Effector memory CD8-positive, alpha-beta T cell (primary cell): ENCODE results near the gene RNASE11.
A peak's percentile ranks its signal among the peaks of the same experiment; 100 is the strongest.
"Not testable (repeated sequence)": the region's sequence is repeated elsewhere in the genome, so short reads cannot be mapped to it uniquely, and the experiment has no call there.

Source experiments
- ATAC-seq: fragments of 150-1000 bp; cut with Tn5 transposase; replicated peaks from 2 replicates; pipeline ENCODE4 v1.10.0; 2021; ENCODE audit warnings: mild to moderate bottlenecking, moderate library complexity
- DNase-seq, 3 experiments: peaks; one replicate each; pipeline ENCODE4 v3.0.0; 2021
- H3K27ac Mint-ChIP-seq, 2 donors: one replicate each; pipeline ENCODE4 v1.8.0; 2022; ENCODE audit warnings: mild to moderate bottlenecking in 2 of 2, mixed read lengths in 2 of 2, moderate library complexity in 2 of 2
- H3K27me3 Mint-ChIP-seq, 2 donors: one replicate each; pipeline ENCODE4 v1.8.0; 2022; ENCODE audit warnings: mixed read lengths in 2 of 2
- H3K36me3 Mint-ChIP-seq: one replicate; pipeline ENCODE4 v1.8.0; 2022; ENCODE audit warnings: mild to moderate bottlenecking, moderate library complexity, mixed read lengths; ENCODE audit not compliant: insufficient read depth
- H3K4me1 Mint-ChIP-seq, 2 donors: one replicate each; pipeline ENCODE4 v1.8.0; 2022; ENCODE audit warnings: low read depth in 2 of 2, mixed read lengths in 2 of 2
- H3K4me3 Mint-ChIP-seq, 2 donors: one replicate each; pipeline ENCODE4 v1.8.0; 2022; ENCODE audit warnings: mild to moderate bottlenecking in 2 of 2, mixed read lengths in 2 of 2, moderate library complexity in 2 of 2
- H3K9me3 Mint-ChIP-seq, 2 donors: one replicate each; pipeline ENCODE4 v1.8.0; 2022; ENCODE audit warnings: mixed read lengths in 2 of 2

The RNASE11 gene

DNA sequence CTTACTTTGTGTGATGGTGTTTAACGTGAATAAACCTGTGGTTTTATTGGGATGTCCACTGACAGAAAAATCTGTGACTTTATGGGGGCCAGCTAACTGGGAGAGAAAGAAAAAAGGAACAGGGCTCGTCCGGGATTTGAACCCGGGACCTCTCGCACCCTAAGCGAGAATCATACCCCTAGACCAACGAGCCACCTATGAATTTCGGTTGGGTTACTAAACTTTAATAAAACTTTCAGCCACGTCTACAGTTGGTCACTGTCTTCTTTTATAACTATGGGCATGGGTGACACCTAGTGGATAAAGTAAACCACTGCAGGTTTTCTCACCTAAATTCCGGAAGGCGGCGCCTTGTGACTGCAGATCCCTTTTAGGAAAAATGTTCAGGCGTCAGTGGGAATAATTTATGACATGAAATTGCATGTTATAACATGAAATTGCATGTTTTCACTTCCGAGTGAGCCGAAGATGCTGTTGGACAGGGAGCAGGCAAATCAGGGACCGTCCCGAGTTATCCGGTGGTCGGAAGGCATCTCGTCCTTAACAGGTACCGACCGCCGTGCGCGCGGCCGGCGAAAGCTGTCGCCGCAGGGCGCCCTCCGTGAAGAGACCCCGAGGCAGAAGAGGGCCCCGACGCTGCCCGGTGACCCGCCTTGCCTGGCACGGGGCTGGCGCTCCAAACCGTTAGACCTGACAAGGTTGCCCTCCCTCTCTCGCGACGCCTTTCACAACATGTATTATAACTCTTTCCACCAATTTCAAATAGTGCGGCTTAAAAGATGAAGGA is 21.6 kb upstream of the RNASE11 start:
- H3K27me3 Mint-ChIP-seq, result no peaks in the 10 kb centered on the region
- ATAC-seq (peak; percentile 40), DNase-seq (peak; percentile 73 to 77 (median 73))
- H3K4me1 Mint-ChIP-seq, result peaks cover 0 to 8% of the 10 kb centered on the region in 2 donors
- H3K9me3 Mint-ChIP-seq, result no peaks in the 10 kb centered on the region
- no peak overlapping the region for H3K4me3 Mint-ChIP-seq
- H3K27ac Mint-ChIP-seq, result no peak overlapping the region
- peaks cover 4% of the 10 kb centered on the region for H3K36me3 Mint-ChIP-seq

GRCh38 chr14:20608383-20609110 is 20.7 kb upstream of the RNASE11 start:
- no peak for DNase-seq
- Mint-ChIP-seq H3K4me1 (peaks cover 0 to 8% of the 10 kb centered on the region in 2 donors), H3K36me3 (peaks cover 4% of the 10 kb centered on the region), H3K4me3 (peak overlapping the region in 1 of 2 donors; percentile 1), H3K27me3 (no peaks in the 10 kb centered on the region), H3K9me3 (no peaks in the 10 kb centered on the region), H3K27ac (no peak overlapping the region)
- ATAC-seq, result no peak

- H3K27ac Mint-ChIP-seq, result no peak overlapping the region
- no peaks in the 10 kb centered on the region for H3K9me3 Mint-ChIP-seq
- DNase-seq, result no peak
- no peak overlapping the region for H3K4me3 Mint-ChIP-seq
- no peak for ATAC-seq
- peaks cover 4% of the 10 kb centered on the region for H3K36me3 Mint-ChIP-seq
- H3K4me1 Mint-ChIP-seq, result peaks cover 0 to 8% of the 10 kb centered on the region in 2 donors
- H3K27me3 Mint-ChIP-seq, result no peaks in the 10 kb centered on the region
These were observed 19.8 kb upstream of the RNASE11 start for GRCh38 chr14:20607617-20608016.

DNA sequence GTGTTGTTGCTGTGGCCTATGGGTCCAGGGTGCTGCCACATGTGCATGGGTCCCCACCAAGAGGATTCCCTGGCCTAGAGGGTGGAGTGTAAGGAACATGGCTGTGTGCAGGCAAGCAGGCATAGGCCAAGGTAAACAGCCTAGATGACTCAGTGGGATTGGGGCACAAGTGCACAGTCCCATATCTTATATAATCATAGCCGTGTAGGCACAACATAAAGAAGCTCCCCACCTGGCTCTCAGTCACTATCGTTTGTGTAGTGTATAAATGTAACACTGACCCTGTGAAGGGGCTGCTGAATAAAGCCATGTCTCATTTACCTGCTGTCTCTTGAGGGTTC is 19.1 kb upstream of the RNASE11 start:
- H3K9me3 Mint-ChIP-seq, result no peaks in the 10 kb centered on the region
- no peaks in the 10 kb centered on the region for H3K27me3 Mint-ChIP-seq
- no peak overlapping the region for H3K4me3 Mint-ChIP-seq
- no peak overlapping the region for H3K27ac Mint-ChIP-seq
- DNase-seq (no peak), ATAC-seq (no peak)
- peaks cover 4% of the 10 kb centered on the region for H3K36me3 Mint-ChIP-seq
- H3K4me1 Mint-ChIP-seq, result peaks cover 0 to 8% of the 10 kb centered on the region in 2 donors

DNA sequence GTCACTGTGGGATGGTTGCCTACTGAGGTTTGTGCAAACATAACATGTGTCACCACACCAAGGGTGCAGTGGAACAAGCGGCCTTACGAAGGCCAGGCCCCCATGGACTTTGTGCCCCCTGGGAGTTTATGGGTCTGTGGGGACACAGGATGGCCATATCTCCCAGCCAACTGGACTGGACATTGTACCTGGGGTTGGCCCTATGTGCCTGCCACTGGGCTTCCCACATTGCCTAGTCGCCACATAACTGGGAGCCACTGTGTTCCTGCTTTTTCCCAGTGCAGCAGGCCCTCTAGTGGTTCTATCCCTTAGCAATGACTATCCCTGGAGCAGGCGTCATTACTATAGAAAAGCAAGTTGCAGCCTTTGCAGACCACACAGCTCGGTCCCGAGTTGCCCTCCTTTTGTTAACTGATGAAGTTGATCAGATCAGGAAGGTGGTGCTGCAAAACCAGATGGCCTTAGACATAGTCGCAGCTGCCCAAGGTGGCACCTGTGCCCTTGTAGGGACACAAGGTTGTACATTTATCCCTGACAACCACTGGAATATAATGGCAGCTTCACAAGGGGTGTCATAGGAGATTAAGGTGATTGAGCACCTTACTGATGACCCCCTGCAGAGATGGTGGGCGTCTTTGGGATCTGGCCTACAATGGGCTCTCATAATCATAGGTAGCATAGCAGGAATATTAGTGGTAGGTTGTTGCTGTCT is 18.5 kb upstream of the RNASE11 start:
- H3K27ac Mint-ChIP-seq, result no peak overlapping the region
- H3K9me3 Mint-ChIP-seq, result no peaks in the 10 kb centered on the region
- DNase-seq (no peak), ATAC-seq (no peak)
- H3K4me1 Mint-ChIP-seq, result peaks cover 0 to 8% of the 10 kb centered on the region in 2 donors
- no peaks in the 10 kb centered on the region for H3K27me3 Mint-ChIP-seq
- peaks cover 4% of the 10 kb centered on the region for H3K36me3 Mint-ChIP-seq
- H3K4me3 Mint-ChIP-seq, result no peak overlapping the region

GRCh38 chr14:20603813-20604690 is 16.3 kb upstream of the RNASE11 start:
- Mint-ChIP-seq H3K4me1 (peaks cover 0 to 8% of the 10 kb centered on the region in 2 donors), H3K36me3 (peaks cover 4% of the 10 kb centered on the region), H3K4me3 (no peak overlapping the region), H3K27ac (no peak overlapping the region), H3K27me3 (no peaks in the 10 kb centered on the region), H3K9me3 (no peaks in the 10 kb centered on the region)
- ATAC-seq (no peak), DNase-seq (no peak)

DNA sequence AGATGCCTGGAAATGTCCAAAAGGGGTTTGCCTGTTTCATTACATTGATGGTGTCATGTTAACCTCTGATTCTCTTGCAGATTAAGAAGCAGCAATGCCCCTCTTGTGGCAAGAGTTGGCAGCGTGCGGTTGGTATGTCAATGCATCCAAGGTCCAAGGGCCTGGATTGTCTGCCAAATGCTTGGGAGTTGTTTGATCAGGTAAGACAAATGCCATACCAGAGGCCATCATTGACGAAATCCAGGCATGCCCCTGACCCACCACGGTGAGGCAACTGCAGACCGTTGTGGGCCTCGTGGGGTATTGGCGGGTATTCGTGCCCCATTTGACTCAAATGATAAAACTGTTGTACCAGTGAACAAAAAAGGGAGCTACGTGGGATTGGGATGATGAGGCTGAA is 14.8 kb upstream of the RNASE11 start:
- no peaks in the 10 kb centered on the region for H3K36me3 Mint-ChIP-seq
- H3K9me3 Mint-ChIP-seq, result no peaks in the 10 kb centered on the region
- H3K27ac Mint-ChIP-seq, result no peak overlapping the region
- no peak overlapping the region for H3K4me3 Mint-ChIP-seq
- ATAC-seq (no peak), DNase-seq (no peak)
- peaks cover 0 to under 1% of the 10 kb centered on the region in 2 donors for H3K27me3 Mint-ChIP-seq
- H3K4me1 Mint-ChIP-seq, result peaks cover 0 to 5% of the 10 kb centered on the region in 2 donors

DNA sequence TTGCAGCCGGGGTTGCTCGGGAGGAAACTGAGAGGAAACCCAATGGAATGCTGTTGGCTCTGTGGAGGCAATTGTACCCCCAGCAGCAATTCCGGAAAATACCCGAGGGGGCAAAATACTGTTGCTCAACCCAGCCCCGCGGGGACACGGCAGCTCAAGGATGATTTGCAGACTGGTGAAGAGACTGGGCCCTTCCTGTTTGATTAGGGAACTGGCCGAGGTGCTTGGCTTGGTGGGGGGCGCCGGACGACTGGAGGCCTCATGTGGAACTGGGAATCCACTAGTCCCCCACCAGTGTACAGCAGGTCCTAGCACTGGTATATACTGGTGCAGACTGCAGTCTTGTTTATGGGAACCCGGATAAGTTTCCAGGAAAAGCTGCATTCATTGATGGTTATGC is 13.7 kb upstream of the RNASE11 start:
- Mint-ChIP-seq H3K4me1 (peaks cover 0 to 2% of the 10 kb centered on the region in 2 donors), H3K4me3 (no peak overlapping the region), H3K27me3 (peaks cover 7 to 9% of the 10 kb centered on the region in 2 donors)

GRCh38 chr14:20597108-20597507 is 9.3 kb upstream of the RNASE11 start:
- Mint-ChIP-seq H3K4me3 (no peak overlapping the region), H3K27me3 (peaks cover 7 to 9% of the 10 kb centered on the region in 2 donors), H3K36me3 (no peaks in the 10 kb centered on the region), H3K27ac (no peak overlapping the region), H3K4me1 (no peaks in the 10 kb centered on the region), H3K9me3 (no peaks in the 10 kb centered on the region)
- no peak for DNase-seq
- no peak for ATAC-seq

More for the DNA sequence above, 13.7 kb upstream of the RNASE11 start:
- no peak for ATAC-seq
- H3K36me3 Mint-ChIP-seq, result no peaks in the 10 kb centered on the region
- no peaks in the 10 kb centered on the region for H3K9me3 Mint-ChIP-seq
- H3K27ac Mint-ChIP-seq, result no peak overlapping the region
- no peak for DNase-seq

- peaks cover 18 to 20% of the 10 kb centered on the region in 2 donors for H3K27me3 Mint-ChIP-seq
- not testable (repeated sequence) for H3K4me3 Mint-ChIP-seq, H3K9me3 Mint-ChIP-seq, H3K4me1 Mint-ChIP-seq, DNase-seq, H3K27ac Mint-ChIP-seq, ATAC-seq, H3K36me3 Mint-ChIP-seq
These were observed 7.9 kb upstream of the RNASE11 start for GRCh38 chr14:20595726-20596125.

- ATAC-seq (no peak), DNase-seq (no peak)
- no peak overlapping the region for H3K4me3 Mint-ChIP-seq
- H3K27me3 Mint-ChIP-seq, result peaks cover 22 to 23% of the 10 kb centered on the region in 2 donors
- no peaks in the 10 kb centered on the region for H3K9me3 Mint-ChIP-seq
- H3K27ac Mint-ChIP-seq, result no peak overlapping the region
- no peaks in the 10 kb centered on the region for H3K36me3 Mint-ChIP-seq
- H3K4me1 Mint-ChIP-seq, result peaks cover 2 to 5% of the 10 kb centered on the region in 2 donors
These were observed 4.8 kb upstream of the RNASE11 start for GRCh38 chr14:20592574-20592973.

DNA sequence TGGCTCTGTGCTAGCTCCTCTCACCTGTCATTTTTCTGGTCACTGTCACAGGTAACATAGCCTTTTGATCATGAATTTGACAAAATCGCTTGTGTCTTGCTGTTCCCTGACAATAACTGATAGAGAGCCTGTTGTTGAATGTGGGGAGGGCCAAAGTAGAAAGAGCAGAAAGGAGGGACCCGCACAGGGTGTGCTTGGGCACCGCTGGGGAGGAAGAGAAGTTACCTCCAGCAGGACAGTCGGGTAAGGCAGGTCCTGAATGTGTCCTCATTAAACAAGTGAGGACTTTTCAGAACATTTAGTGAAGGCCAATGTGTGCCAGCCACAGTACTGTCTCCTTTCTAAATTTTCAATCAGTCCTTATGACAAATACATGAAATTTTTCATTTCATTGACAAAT is 3.4 kb upstream of the RNASE11 start, which contains the start of gene RNASE12:
Gene RNASE12 (minus strand): TSS at position 142 of the 400 bp plus-strand sequence. CDS start 653 bp downstream, outside the sequence.
- Mint-ChIP-seq H3K27ac (no peak within 1 kb of the TSS), H3K4me3 (no peak within 1 kb of the TSS)

DNA sequence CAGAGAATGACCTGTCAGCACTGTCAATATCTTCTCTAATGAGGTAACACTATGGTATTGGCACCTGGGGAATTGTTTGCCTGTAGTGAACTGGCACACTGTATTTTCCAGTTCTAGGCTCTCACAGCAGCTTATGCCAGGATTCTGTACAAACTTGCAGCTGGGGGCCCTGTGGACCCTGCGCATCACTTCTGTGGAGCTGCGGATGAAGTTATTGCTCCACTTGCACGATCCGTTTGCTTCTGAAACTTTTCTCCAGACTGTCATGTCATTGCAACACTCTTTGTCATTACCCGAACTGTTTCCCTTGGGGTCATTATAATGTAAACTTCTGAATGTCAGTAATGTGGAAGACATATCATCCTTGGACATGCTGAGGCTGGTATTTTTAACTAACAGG is 3.9 kb downstream of the RNASE11 start:
- peaks cover 2 to 8% of the 10 kb centered on the region in 2 donors for H3K4me1 Mint-ChIP-seq
- H3K27ac Mint-ChIP-seq, result no peak overlapping the region
- no peak for ATAC-seq
- no peak for DNase-seq
- H3K36me3 Mint-ChIP-seq, result no peaks in the 10 kb centered on the region
- peaks cover 16 to 23% of the 10 kb centered on the region in 2 donors for H3K27me3 Mint-ChIP-seq
- peaks cover 0 to 4% of the 10 kb centered on the region in 2 donors for H3K9me3 Mint-ChIP-seq
- no peak overlapping the region for H3K4me3 Mint-ChIP-seq

More for the DNA sequence above, 3.4 kb upstream of the RNASE11 start, which contains the start of gene RNASE12:
- DNase-seq (no peak), ATAC-seq (no peak)
- no peaks in the 10 kb centered on the region for H3K9me3 Mint-ChIP-seq
- H3K36me3 Mint-ChIP-seq, result no peaks in the 10 kb centered on the region
- H3K4me1 Mint-ChIP-seq, result peaks cover 2 to 8% of the 10 kb centered on the region in 2 donors
- H3K27me3 Mint-ChIP-seq, result peaks cover 18 to 20% of the 10 kb centered on the region in 2 donors
